NCI-H2107 (cell line): ENCODE data around the gene ATG7.

Experiments
- DNase-seq: peaks from one replicate; lab custom pipeline; 2025; lab: John Stamatoyannopoulos, UW

The ATG7 gene

GRCh38 chr3:11555881-11556633, 283.9 kb downstream of the ATG7 start:
- DNase-seq = no peak

- no peak for DNase-seq
Measured at GRCh38 chr3:11556851-11557644, 284.9 kb downstream of the ATG7 start.

- DNase-seq = no peak
Measured at GRCh38 chr3:11558002-11558401, 285.8 kb downstream of the ATG7 start.

GRCh38 chr3:11558411-11558903, 286.3 kb downstream of the ATG7 start:
- no peak for DNase-seq

GRCh38 chr3:11558918-11559815, 287.0 kb downstream of the ATG7 start:
- DNase-seq = no peak

- DNase-seq = no peak
Measured at GRCh38 chr3:11559816-11560633, 287.8 kb downstream of the ATG7 start.

- DNase-seq = no peak
Measured at GRCh38 chr3:11560746-11561145, 288.5 kb downstream of the ATG7 start.

- no peak for DNase-seq
Measured at GRCh38 chr3:11562277-11562881, 290.2 kb downstream of the ATG7 start.

GRCh38 chr3:11563159-11563864, 291.1 kb downstream of the ATG7 start:
- DNase-seq = no peak

GRCh38 chr3:11563865-11564185, 291.6 kb downstream of the ATG7 start:
- DNase-seq = no peak

- no peak for DNase-seq
Measured at GRCh38 chr3:11564577-11565001, 292.4 kb downstream of the ATG7 start.

GRCh38 chr3:11565072-11565471, 292.9 kb downstream of the ATG7 start:
- DNase-seq = no peak

- no peak for DNase-seq
Measured at GRCh38 chr3:11565492-11565891, 293.3 kb downstream of the ATG7 start.

GRCh38 chr3:11565932-11566331, 293.7 kb downstream of the ATG7 start:
- no peak for DNase-seq

GRCh38 chr3:11566478-11566877, 294.3 kb downstream of the ATG7 start:
- no peak for DNase-seq

- no peak for DNase-seq
Measured at GRCh38 chr3:11566916-11567315, 294.7 kb downstream of the ATG7 start.

- no peak for DNase-seq
Measured at GRCh38 chr3:11567516-11568467, 295.6 kb downstream of the ATG7 start.

- DNase-seq = no peak
Measured at GRCh38 chr3:11568503-11569155, 296.4 kb downstream of the ATG7 start.
